H4 (cell line): ENCODE measurements around the gene HVCN1. TPM values are rescaled to one million over a fixed set of nuclear protein-coding genes. Genes with fewer than 3 reads are reported as not detected.

Source experiments
- DNase-seq: peaks from one replicate; pipeline ENCODE4 v3.0.0-alpha.2; 2015; ENCODE audit warnings: low spot score
- total RNA-seq: library from RNA; depleted of rRNA; stranded (reverse); fragments of >200 nt; shearing (Covaris generic); gene quantifications from 2 replicates; pipeline ENCODE4 v1.2.3, GENCODE V29; 2014

HVCN1 gene
- total RNA-seq, 1 experiment from 2014 or later = 1.6 TPM

DNA sequence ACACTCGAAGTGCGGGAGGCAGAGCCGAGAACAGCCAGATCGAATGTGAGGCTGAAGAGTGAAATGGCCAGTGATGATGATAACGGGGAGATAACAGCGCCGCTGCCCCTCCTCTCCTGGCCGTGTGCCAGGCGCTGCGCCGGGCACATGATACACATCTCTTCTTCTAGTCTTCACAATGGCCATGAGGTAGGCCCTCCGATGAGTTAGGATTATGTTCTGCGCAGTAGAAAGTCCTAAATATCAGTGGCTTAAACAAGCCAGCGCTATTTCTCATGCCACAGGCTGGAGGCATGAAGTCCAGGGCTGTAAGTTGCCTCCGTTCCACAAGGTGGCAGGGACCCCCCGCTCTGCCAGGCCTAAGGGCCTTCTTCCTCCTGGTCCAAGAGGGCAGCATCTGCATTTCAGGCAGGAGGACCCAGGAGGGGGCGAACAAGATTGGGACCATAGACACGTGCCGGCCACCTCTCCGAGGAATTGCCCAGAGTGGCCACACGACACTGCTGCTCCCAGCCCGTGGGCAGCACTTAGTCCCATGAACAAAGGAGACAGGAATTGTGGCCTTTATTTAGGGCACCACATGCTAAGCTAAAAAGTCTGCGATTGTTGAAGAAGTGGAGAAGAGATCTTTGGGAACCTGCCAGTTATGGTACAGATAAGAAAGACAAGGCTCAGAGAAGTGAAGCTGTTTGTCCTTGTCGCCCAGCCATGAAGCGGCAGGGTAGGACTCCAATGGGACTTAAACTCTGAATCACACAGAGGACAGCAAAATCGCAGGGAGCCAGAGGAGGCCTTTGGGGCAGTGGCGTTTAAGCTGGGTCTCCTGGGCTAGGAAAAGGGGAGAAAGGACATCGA is 10.9 kb upstream of the HVCN1 start:
- no peak for DNase-seq

DNA sequence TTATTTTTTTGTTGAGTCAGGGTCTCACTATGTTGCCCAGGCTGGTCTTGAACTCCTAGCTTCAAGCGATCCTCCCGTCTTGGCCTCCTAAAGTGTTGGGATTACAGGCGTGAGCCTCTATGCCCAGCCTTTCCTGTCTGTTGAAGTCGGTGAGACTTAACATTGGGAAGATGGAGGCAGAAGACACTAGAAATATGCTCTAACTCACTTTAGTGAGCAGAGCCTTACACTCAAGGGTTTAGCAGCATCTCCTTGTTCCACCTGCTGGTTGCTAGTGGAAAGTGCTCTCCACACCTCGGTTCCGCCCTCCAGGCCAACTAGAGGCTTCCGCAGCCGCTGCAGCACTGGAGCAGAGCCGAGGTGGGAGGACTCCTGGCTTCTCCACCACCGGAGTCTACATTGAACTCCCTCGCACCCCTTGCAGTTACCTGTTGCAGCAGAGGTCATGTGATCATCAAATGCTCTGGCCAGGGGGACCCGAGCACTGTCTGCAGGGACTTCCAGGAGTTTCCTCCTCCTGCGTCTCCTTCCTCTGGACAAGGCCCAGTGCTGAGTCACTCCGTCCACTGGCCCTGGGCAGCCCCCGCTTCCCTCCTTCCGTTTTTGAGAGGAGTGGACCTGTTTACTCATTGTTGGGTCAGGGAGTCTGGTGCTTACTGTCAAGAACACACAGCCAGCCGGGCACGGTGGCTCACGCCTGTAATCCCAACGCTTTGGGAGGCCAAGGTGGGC is 9.4 kb upstream of the HVCN1 start:
- peak; percentile 83 for DNase-seq

DNA sequence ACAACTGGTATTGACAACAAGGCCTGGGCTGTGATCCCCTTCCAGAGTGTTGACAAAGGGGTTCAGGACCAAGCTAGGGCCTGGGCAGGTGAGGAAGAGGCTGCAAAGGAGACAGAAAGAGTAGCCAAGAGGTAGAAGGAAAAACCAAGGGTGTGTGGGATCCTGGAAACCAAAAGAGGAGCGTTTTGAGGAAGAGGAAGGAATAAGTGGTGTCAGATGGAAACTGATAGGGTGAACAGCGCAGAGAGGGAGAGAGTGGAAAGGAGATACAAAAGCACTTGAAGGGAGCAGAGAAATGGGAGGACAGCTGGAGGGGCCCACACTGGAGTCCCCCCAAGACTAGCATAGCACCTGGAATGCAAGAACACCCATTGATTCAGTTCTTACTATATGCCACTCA is 8.3 kb upstream of the HVCN1 start:
- DNase-seq = no peak

DNA sequence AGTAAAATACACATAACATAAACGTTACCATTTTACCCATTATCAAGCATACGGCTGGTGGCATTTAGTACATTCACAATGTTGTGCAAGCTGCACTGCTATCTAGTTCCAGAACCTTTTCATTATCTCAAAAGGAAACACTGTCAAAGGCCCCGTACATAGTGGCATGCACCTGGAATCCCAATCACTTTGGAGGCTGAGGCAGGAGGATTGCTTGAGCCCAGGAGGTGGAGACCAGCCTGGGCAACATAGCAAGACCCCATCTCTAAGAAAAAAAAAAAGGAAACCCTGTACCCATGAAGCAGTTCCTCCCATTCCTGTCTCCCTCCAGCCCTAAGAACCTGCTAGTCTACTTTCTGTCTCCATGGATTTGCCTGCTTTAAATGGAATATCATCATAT is 7.4 kb upstream of the HVCN1 start:
- DNase-seq = no peak

DNA sequence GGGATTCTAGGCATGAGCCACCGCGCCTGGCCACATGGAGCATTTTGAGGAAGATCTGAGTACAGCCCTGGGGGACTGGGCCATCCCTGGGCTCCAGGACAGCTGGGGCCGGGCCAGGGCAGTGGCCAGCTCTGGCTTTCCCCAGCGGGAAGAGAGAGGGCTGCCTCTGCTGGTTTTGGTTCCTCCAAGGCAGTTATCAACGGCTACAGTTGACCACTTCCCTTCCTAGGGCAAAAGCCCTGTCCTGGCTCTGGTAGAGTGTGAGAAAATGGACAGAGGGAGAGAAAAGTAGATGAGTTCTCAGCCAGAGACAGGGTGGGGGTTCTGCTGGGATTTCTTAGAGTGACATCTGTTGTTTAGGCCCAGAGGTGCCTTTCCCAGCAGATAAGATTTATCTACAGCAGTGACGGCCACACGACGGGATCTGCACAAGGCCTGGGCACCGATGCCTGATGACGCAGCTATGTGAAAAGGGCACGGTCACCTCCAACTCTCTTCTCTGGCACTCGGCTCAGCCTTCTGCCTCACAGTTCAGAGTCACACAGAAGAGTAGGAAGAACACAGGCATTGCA is 5.5 kb upstream of the HVCN1 start:
- DNase-seq = no peak

- DNase-seq = no peak
Measured at GRCh38 chr12:110693731-110694130, 4.8 kb upstream of the HVCN1 start.

GRCh38 chr12:110690127-110690430 is 1.2 kb upstream of the HVCN1 start:
- DNase-seq = no peak

DNA sequence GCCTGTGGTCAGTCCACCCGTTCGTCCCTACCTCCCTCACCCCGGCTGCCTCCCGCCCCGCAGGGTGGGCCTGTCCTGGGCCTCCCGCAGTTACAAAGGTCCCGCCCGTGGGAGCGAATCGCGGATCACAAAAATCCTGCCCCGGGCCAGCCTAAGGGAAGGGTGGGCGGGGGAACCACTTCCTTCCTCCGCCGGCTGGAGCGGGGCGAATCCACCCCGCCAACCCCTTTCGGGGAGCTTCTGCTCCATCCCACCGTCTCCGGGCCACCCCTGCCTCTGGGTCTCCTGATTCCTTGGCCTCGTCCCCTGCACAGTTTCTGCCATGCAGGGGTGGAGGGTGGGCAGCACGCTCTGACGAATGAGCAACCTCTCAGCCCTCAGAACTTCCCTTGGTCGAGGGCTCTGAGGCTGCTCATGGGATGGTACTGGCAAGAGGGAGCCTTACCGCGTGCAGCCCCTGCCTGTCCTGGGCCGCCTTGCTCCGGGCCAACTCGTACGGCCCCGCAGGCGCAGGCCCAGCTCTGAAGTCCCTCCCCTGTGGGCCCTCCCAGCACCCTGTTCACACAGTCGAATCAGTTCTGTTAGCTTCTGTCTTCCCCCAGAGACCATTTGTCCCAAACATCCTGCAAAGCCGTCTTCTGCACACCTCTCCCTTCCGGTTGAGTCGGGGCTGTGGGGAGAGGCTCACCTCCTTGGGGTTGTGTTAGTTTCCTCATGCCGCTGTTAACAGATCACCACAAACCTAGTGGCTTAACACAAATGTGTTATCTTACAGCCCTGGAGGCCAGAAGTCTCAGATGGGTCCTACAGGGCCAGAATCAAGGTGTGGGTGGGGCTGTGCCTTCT is 589 bp upstream of the HVCN1 start:
- no peak for DNase-seq

- no peak for DNase-seq
Measured at GRCh38 chr12:110687396-110688169, 1.3 kb downstream of the HVCN1 start.

- no peak for DNase-seq
Measured at GRCh38 chr12:110686294-110686903, 2.5 kb downstream of the HVCN1 start.

DNA sequence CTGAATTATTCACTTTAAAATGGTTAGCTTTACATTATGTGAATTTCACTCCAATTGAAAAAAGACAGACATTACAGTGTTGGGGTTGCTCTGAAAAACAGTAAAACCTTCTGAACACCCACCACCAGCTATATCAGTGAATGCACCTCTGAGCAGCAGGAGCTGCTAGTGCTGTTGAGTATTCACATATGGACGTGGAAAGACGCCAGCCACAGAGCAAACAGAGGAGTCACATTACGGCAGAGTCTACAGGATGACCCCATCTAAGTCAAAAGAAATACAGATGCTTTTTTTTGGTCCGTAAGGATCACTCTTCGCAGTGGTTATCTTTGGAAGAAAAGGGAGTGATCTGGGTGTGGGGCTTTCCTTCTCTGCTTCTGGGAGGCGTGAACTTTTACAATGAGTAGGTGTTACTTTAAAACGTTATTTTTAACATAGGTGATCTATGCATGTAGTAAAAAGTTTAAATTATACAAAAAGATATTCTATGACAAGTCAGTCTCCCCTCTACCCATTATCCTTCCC is 4.5 kb downstream of the HVCN1 start:
- DNase-seq = no peak

- no peak for DNase-seq
Measured at GRCh38 chr12:110683888-110684287, 5.0 kb downstream of the HVCN1 start.

DNA sequence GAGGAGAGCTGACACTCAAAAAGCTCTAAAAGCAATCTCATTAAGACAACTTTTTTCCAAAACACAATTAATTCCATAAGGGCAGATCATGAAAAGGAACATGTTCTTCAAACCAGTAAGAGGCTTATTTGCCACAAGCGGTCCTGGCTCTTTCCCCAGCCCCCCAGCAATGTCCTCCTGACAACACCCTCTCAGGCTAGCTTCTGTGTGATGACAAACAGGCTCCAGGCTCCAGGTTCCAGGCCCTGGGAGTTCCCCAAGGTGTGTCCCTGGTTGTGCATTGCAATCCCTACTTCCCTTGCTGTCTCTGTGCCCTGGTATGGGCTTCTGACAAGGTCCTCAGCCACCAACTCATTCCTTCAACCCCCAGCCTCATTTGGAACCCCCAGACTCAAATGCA is 8.9 kb downstream of the HVCN1 start:
- DNase-seq = no peak

DNA sequence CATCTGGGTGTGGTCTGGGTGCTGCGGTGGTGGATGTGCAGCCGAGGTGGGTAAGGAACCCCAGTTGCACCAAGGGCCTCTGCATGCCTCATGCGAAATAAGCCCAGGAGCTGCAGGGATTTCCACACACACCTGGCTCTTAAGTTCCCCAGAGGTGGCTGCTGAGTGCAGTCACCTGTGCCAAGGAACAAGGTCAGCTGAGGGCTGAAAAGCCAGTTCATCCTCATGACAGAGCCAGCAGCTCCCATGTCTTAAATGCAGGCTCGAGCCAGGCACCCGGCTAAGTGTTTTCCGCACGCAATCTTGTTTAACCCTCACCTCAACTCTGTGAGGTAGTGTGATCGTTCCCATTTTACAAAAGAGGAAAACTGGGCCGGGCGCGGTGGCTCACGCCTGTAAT is 9.7 kb downstream of the HVCN1 start:
- no peak for DNase-seq

GRCh38 chr12:110677982-110678381 is 10.9 kb downstream of the HVCN1 start:
- DNase-seq = no peak

DNA sequence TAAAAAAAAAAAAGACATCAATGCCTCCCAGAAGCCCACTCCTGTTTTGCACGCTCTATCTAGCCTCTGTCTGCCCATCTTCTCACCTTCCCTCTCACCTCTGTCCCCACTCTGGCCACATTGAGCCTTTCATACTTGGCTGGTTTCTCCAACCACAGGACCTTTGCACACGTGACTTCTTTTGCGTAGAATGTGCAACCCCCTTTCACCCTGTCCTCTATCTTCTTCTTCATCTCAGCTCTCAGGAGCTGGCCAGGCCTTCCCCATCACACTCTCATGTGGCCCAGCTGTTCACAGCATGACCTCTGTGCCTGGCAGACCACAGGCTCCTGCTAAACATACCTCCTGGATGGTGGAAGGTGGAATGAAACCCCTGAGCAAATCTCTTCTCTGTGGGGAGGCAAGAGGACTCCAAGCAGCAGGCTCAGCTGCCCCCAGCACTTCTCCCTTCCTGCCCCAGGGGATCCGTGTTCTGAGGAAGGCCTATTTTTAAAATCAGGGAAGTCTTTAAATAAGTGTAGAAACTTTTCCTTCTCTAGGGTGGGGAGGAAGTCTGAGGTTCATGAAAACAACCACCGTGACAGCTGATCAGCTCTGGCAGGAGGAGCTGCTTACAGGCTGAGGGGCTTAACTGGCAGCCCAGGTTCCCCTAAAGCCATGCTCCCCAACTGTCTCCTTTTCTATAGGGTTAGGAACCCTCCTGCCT is 11.6 kb downstream of the HVCN1 start:
- no peak for DNase-seq

GRCh38 chr12:110676171-110676570 is 12.7 kb downstream of the HVCN1 start:
- no peak for DNase-seq

DNA sequence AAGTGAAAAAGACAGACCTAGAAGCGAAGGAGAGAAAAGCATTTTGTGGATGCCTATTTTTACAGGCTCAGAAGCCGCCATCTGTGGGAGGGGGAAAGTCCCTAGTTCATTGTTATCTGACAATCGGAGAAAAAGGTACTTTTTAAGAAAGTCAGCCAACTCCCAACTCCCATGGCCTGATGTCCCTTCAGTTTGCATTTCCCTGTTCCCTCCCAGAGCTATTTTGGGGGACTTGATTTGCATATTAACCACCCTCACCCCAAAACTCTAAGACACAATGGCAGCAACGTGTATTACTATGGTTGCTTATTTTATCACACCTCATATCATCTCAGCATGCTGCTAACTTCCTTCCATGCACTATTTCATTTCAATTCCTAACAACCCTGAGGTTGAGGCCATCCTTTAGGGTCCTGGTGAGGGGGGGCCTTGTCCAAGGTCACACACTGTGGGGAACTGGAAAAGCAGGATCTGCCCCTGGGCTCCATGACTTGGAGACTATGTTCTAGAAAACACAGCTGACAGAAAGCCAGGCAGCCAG is 18.7 kb downstream of the HVCN1 start:
- DNase-seq = no peak

GRCh38 chr12:110669193-110669502 is 19.8 kb downstream of the HVCN1 start:
- DNase-seq = no peak
